ENCODE data around the gene MFSD2B.
"Not testable (repeated sequence)": the region's sequence is repeated elsewhere in the genome, so short reads cannot be mapped to it uniquely, and the experiment has no call there.

MFSD2B gene

DNA sequence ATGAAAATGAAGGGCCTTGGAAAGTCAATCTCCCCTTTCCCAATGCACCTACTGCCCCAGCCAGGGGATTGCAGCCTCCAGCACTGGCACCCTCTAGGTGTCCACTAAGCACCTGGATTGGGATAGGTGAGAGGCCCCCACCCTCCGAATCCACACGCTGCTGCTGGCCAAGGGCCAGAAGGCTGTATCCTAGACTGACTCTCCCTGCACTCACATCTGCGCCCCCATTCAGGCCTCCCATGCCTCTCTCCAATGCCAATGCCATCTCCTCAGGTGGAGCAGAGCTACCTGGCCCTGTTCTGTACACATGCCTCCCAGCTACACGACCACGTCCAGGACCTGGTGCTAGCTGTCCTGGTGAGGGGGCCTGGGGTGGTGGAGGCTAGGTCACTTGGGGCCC is 9.8 kb downstream of the MFSD2B start:
- DNase-seq, result no peak

DNA sequence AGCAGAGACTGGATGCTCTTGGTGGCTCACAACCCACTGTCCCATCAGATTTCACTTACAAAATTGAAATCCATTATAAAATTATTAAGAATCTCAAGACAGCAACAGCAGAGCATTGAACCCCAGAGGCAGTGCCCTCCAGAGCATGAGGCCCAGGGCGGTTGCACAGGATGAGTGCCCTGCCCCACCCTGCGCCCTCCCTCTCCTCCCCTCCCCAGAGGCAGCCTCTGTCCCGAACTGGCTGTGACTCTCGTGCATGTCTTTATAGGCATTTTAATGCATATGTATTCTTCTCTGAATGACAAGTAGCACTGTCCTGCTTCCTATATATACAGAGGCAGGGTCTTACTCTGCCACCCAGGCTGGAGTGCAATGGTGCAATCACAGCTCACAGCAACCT is 10.4 kb downstream of the MFSD2B start:
- DNase-seq, result no peak

DNA sequence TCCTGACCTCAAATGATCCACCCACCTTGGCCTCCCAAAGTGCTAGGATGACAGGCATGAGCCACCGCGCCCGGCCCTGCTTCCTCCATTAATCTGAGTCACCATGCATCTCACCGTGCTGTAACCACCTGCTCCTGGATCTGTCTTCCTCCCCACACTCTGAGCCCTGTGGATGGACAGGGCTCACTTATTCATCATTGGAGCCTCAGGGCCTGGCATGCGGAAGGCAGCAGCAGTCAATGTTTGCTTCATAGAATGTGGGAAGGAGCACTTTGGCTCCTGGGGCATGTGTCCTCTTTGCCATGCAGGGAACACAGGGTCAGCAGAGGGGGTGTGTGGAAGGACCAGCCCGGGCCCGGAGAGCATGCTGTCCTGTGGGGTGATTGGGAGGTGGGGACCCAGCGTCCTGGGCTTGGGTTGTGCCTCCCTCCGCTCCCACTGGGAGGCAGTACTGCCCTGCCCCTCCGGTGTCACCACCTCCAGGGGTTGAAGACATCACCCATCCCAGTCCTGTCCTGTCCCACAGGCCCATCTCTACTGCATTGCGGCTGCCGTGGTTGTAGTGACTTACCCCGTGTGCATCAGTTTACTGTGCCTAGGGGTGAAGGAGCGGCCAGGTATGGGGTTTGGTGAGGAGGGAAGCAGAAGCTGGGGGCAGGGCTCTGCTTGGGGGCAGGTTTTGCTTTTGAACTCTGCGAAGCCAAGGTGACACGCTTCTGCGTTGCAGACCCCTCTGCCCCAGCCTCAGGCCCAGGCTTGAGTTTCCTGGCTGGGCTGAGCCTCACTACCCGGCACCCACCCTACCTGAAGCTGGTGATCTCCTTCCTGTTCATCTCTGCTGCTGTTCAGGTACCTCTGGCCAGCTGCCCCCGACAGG is 11.5 kb downstream of the MFSD2B start:
- peak in 1 of 2 donors; percentile 18 for DNase-seq

DNA sequence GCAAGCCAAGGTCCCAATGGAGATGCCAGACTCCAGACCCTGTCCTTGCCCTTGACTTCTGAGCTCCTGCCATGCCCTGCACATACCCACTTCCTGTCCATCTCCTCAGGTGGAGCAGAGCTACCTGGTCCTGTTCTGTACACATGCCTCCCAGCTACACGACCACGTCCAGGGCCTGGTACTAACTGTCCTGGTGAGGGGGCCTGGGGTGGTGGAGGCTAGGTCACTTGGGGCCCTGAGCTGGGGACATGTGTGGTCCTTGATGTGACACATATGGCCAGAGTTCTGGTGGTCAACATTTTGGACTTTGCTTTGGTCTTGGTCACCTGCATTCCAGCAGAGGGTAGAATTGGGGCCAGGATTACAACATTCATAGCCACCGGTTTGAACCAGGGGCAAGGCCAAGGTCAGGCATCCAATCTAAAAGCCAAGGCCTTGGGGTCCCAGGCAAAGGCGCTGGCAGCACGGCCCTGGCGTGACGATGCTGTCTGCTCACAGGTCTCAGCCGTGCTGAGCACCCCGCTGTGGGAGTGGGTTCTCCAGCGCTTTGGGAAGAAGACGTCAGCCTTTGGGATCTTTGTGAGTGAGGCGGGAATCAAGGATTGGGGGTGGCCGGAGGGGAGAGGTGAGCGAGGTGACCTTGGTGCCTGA is 12.6 kb downstream of the MFSD2B start:
- no peak for DNase-seq

DNA sequence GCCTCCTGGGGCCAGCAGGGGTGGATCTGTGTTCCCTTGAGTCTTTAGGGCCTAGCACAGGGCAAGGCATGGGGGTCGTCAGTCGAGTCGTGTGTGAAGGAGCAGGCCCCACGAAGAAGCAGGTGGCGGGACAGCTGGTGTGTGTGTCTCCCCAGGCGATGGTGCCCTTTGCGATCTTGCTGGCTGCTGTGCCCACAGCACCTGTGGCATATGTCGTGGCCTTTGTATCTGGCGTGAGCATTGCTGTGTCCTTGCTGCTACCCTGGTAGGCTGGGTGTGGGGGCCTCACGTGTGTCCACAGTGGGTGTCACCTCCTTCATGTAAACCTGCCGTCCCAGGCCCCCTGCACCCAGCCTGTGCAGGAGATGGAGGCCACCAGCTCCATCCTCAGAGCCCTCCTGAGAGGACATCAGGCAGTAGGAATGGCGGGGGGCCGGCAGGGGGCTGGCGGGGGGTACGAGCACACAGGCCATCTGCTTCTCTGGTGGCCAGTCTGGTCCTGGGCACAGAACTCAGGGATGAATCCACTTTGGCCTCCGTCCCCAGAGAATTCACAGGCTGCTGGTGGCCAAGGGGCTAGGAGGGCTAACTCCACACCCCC is 13.2 kb downstream of the MFSD2B start:
- DNase-seq, result no peak

DNA sequence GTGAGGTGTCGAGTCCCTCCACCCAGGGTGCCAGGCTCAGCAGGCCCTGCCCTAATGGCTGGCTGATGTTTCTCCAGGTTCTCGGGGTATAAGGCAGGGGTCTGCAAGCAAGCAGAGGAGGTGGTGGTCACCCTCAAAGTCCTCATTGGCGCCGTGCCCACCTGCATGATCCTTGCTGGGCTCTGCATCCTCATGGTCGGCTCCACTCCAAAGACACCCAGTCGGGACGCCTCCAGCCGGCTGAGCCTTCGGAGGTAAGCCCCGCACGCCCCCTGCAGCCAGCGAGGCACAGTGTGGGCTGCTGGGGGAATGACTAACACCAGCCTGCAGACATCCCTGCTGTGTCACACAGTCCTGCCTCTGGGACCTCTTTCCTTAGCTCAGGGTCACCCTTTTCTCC is 14.1 kb downstream of the MFSD2B start:
- no peak for DNase-seq

DNA sequence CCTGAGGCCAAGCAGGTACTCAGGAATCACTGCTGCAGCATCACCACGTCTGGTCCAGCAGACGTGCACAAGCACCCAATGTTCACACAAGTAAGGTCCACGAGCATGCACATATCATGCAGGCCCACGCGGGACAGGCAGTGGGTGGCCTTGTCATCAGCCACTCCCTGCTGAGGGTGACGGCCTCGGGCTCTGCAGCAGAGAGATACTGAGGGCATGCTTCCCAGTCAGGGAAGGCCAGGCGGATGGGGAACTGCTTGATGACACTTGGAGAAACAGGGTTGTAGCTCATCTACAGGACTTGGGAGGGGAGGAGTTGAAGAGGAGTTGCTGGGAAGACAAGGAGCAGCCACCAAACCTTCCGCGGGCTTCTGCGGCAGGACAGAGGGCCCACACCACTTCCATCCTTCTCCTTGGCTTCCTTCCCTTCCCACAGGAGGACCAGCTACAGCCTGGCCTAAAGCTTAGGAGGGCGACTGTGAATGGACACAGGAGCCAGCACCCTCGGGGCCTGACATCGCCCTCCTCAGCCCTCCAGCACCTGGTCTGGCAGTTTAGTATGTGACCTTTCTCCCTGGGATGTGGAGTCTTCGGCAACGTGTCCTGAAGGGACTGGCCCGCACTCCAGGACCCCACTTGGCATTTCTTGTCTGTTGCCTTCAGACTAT is 15.2 kb downstream of the MFSD2B start:
- no peak for DNase-seq

DNA sequence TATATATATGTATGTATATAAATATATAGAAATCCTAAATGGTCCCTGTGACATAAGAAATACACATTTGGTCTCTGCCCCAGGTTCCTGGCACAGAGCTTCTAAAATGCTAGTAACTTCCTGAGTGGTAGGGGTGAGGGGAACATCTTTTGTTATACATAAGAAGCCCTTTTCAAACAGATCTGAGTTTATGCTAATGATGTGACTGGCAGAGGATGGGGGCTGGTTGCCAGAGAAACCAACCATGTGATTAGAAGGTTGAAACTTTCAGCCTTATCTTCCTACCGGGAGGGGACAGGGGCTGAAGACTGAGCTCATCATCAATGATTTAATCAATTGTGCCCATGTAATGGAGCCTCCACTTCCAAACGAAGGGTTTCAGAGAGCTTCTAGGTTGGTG is 16.3 kb downstream of the MFSD2B start:
- DNase-seq, result no peak

DNA sequence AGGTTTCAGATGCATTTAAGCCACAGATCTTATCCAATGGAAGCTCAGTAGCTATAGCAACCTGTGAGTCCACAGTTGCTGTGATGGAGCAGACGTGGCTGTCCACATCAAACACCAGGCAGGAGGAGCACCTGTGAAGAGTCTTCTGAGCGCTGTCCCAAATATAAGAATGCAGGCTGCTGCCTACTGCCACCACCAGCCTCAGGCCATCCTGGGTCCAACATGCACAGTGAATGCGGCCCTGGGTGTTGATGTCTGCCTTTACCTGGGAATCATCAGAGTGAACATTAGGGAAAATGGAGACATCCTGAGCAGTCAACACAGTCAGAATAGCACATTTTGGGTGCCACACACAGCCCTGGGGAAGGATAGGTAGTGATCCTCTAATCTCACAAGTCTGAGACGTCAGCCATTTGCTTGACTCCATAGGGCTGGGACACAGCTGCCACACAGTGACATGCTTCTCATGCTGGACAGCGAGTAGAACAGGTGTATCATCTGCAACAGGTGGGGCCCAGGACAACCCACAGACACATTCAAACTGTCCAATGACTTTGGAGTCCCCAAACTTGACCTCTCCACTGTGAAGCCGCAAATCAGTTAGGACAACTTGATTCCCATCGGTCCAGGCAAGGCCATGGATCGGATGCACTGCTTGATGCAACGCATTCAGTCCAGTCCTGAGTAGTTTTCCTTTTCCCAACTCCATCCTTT is 29.1 kb downstream of the MFSD2B start:
- no peak for DNase-seq

DNA sequence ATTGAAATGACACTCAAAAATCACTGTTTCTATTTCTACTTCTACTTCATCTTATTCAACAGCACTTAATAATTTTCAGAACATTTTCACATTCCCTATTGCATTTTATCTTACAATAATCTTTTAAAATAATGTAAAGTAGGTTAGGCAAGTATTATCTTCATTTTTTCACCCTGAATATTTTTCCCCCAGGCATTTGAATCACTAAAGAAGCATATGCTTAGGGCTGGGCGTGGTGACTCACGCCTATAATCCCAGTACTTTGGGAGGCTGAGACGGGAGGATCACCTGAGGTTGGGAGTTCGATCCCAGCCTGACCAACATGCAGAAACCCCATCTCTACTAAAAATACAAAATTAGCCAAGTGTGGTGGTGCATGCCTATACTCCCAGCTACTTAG is 30.6 kb downstream of the MFSD2B start:
- no peak for DNase-seq

DNA sequence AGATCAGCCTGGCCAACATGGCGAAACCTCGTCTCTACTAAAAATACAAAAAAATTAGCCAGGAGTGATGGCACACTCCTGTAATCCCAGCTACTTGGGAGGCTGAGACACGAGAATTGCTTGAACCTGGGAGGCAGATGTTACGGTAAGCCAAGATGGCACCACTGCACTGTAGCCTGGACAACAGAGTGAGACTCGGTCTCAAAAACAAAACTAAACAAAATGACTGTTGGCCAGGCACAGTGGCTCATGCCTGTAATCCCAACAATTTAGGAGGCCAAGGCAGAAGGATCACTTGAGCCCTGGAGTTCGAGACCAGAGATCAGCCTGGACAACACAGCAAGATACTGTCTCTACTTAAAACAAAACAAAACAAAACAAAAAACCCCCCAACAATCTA is 33.2 kb downstream of the MFSD2B start:
- DNase-seq, result not testable (repeated sequence)

DNA sequence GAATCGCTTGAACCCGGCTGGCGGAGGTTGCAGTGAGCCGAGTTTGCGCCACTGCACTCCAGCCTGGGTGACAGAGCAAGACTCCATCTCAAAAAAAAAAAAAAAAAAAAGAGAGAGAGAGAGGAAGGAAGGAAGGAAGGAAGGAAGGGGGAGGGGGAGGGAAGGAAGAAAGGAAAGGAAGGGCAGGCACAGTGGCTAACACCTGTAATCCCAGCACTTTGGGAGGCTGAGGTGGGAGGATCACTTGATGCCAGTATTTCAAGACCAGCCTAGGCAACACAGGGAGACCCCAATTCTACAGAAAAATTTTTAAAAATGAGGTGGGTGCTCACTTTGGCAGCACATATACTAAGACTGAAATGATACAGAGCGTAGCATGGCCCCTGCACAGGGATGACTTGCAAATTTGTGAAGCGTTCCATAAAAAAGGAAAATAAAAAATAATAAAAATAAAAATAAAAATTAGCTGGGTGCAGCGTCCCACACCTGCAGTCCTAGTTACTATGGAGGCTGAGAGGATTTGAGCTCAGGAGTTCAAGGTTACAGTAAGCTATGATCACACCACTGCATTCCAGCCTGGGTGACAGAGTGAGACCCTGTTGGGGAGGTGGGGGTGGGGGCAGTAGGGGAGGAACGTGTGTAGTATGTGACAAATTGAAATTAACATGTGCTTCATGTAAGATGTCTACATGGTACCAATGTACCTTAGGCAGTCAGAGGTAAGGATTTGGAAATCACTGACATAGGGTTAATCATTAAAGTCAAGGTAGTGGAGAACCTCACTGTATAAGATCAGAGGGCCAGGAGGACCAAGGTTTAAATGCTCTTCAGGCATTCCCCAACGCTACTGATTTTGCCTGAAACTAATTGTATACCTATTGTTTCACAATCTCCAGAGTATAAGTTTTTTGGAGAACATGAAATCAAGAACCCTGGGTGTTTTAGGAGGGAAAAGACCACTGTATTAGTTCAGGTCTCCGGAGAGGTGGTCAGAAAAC is 35.9 kb downstream of the MFSD2B start:
- DNase-seq, result no peak

DNA sequence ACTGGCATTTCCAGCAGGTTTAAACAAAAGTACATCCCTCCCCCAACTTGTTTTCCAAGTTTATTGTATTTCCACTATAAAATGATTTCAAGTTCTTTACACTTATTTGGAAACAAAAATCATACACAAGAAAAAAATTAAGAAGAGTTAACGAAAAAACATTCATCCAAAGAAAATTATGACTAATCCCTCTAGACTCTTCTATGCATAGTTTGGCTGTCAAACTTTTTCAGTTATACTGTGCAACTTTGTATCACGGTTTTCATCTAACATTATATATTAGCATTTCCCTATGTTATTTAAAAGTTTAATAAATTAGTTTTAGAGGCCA is 36.7 kb downstream of the MFSD2B start:
- no peak for DNase-seq

DNA sequence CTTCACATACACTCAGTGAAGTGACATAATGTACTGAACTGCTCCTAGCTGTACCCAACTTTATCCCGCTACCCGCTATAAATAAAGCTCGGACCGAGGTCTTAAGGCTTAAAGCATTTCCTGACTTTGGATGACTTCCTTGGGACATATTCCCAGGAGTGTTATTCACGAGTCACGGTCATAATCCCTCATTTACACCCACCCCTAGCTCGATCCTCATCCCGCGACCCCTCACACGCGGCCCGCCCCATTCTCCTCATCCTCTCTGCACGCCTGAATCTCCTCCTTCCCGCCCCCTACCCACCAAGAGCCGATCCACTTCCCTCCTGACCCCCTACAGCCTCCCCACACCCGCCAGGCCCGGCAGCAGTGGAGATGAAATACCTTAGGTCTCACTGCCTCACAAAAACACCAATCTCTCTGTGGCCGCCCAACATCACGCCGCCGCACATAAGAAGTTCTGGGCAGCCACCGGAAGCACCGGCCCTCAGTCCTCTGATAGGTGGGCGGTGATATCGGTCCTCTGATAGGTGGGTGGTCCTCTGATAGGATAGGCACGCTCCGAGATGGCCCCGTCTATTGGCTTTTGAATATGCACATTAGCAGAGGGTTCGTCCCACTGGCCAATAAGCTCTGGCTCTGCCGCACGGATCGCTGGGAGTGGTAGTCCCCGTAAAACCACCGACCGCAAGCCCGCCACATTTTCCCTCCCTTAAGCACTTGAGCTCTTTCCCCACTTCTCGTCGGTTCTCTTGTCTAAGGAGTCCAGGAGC is 37.2 kb downstream of the MFSD2B start, which contains the start of gene WDCP:
Gene WDCP (minus strand): TSS at position 462 of the 773 bp plus-strand sequence. CDS start 7,897 bp downstream, outside the sequence.
- peak; percentile 80 to 84 for DNase-seq

DNA sequence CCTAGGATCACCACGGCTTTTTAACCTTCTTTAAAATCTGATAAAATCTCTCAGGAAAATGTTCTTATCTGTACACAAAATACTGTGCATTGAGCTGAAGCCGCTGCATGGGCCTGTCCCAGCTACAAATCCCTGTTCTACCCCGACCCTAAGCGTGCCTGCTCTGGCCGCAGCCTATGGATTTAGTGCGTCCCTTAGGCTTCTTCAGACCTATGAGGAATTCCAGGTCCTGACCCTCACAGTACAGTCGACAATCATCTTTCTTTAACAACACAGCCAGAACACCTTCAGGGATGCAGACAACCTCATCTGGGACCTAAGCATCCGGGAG is 37.8 kb downstream of the MFSD2B start:
- DNase-seq, result no peak

DNA sequence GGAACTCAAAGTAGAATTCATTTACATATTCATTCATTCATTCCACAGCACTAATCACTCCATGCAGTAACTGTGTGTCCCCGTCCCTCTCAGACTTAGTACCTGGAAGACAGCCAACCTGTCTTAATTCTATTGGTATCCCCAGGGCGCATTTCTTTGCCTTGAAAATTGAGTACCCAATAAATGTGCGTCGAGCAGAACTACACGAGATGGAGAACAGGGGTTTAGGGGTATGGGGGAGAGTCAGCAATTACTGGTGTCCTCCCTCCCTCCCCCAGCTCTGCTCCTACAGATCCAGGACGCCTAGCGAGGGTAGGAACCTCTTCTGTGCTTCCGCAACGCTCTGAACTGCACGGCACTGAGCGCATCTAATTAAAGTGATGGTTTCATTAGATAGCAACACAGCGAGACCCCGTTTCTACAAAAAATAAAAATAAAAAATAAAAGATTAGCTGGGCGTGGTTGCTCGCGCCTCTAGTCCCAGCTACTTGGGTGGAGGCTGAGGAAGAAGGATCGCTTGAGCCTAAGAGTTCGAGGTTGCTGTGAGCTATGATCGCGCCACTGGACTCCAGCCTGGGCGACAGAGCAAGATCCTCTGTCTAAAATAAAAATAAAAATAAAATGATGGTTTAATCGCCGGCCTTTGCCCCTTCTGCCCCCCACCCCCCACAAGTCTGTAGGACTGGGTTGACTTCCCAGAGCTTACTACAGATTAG is 39.0 kb downstream of the MFSD2B start:
- DNase-seq, result no peak

DNA sequence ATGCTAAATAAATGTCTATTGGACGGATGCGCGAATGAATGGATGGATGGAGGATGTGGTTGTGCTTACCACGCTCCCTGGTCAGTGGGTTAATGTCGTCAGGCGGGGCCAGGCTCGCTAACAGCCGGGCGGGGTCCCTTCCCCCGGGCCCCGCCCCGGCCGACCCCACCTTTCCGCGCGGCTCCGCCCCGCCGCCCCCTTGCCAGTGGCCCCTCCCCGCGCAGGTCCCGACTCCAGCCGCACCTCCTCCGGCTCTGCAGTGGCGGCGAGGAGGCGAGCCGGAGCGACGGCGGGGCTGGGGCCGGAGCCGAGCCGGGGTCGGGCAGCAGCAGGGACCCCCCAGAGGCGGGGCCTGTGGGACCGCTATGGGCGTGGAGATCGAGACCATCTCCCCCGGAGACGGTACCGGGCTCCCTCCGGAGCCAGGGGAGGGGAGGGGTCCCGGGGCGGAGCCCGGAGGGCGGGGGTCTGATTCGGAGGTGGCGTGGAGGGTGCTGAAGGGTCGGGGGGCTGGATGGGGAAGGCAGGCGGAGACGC is 39.7 kb downstream of the MFSD2B start, which contains the start of gene FKBP1B:
Gene FKBP1B (plus strand): TSS at position 257 of the 537 bp plus-strand sequence. CDS start 109 bp downstream, at position 366.
- DNase-seq, result peak; percentile 43 to 47

DNA sequence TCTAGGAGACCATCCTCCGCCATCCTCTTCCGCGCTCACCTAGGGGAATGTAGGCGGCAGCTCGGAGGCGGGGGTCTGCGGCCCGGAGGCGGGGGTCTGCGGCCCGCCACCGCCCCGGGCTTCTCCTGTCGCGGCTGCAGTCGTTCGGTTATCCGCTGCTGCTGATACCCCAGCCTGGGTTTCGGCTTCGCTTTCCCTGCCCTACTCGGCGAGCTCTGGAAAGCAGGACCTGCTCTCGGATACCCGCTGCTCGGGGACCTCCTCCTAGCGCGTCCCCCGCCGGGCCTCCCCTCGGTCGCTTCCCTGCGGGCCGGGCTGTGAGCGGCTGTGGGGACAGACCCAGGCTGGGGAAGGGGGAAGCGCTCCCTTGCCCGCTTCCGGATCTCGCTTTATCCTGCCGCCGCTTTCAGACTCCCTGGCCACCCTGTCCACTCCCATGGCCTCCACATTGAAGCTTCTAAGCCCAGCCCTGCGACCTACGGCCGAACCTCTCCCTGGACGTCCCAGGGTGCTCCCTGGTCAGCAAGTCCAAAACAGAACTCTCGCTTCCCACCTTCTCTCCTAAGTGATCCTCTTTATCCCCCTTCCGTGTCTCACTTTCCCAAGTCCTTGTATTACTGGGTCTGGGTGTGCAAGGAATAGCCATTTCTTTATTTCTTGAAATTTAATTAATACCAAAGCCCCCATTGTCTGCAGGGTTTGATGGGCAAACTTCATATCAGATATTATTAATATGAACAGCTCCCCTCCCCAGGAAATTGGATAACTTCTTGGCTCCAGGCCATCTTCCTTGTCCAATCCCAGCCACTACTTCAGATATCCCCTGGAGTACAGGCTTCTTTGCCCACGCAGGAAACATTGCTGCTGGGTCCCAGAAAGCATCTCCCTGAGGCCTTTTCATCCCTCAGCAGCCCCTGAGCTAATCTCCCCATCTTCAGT is 40.4 kb downstream of the MFSD2B start:
- DNase-seq, result no peak

Data from stimulated activated CD4-positive, alpha-beta T cell treated with anti-CD3 and anti-CD28 coated beads, Interleukin-2, amount 100 ng/mL, for 48 hours (primary cell).